Islet of Langerhans (tissue), 1 donor: ENCODE data around the gene MRPL49.
"Not testable (repeated sequence)": the region's sequence is repeated elsewhere in the genome, so short reads cannot be mapped to it uniquely, and the experiment has no call there.

Experiments used
- FAIRE-seq: peaks from one replicate; lab custom pipeline; 2011; peaks lifted over from hg19 to GRCh38; lab: Jason Lieb, UNC

The MRPL49 gene

GRCh38 chr11:65134240-65134951, 12.3 kb downstream of the MRPL49 start, which contains the start of gene SYVN1:
TSS of gene SYVN1 (minus strand) at chr11:65134519. CDS start at chr11:65133601, 918 bp downstream.
- FAIRE-seq = no peak

- peak; percentile 84 for FAIRE-seq
Observed at GRCh38 chr11:65134952-65135632, 13.0 kb downstream of the MRPL49 start.

GRCh38 chr11:65135633-65136145, 13.6 kb downstream of the MRPL49 start:
- no peak for FAIRE-seq

GRCh38 chr11:65136515-65137096, 14.5 kb downstream of the MRPL49 start:
- no peak for FAIRE-seq

GRCh38 chr11:65141896-65142494, 19.9 kb downstream of the MRPL49 start:
- FAIRE-seq = no peak

GRCh38 chr11:65147352-65148075, 25.4 kb downstream of the MRPL49 start:
- FAIRE-seq = no peak

GRCh38 chr11:65148657-65149056, 26.5 kb downstream of the MRPL49 start:
- FAIRE-seq = no peak

- not testable (repeated sequence) for FAIRE-seq
Observed at GRCh38 chr11:65150131-65150508, 28.0 kb downstream of the MRPL49 start.

- no peak for FAIRE-seq
Observed at GRCh38 chr11:65150509-65151299, 28.6 kb downstream of the MRPL49 start.

GRCh38 chr11:65151331-65151899, 29.3 kb downstream of the MRPL49 start:
- no peak for FAIRE-seq

GRCh38 chr11:65152122-65152521, 30.0 kb downstream of the MRPL49 start:
- no peak for FAIRE-seq

- FAIRE-seq = no peak
Observed at GRCh38 chr11:65156256-65156655, 34.1 kb downstream of the MRPL49 start.

GRCh38 chr11:65156926-65157325, 34.8 kb downstream of the MRPL49 start:
- FAIRE-seq = no peak

GRCh38 chr11:65157336-65157735, 35.2 kb downstream of the MRPL49 start:
- FAIRE-seq = no peak

- FAIRE-seq = no peak
Observed at GRCh38 chr11:65159012-65159411, 36.9 kb downstream of the MRPL49 start.

GRCh38 chr11:65160643-65161042, 38.5 kb downstream of the MRPL49 start:
- no peak for FAIRE-seq

GRCh38 chr11:65163684-65164083, 41.6 kb downstream of the MRPL49 start:
- FAIRE-seq = no peak

- FAIRE-seq = no peak
Observed at GRCh38 chr11:65165410-65166317, 43.5 kb downstream of the MRPL49 start.

- FAIRE-seq = no peak
Observed at GRCh38 chr11:65166893-65167292, 44.8 kb downstream of the MRPL49 start.

- FAIRE-seq = no peak
Observed at GRCh38 chr11:65167656-65168055, 45.5 kb downstream of the MRPL49 start.
